Activated CD8-positive, alpha-beta memory T cell treated with anti-CD3 and anti-CD28 coated beads, Interleukin-2, amount 50 U/mL, for 1 hour (primary cell): ENCODE data around the gene JPT1.
"Not testable (repeated sequence)": the region's sequence is repeated elsewhere in the genome, so short reads cannot be mapped to it uniquely, and the experiment has no call there.

Source experiments
- DNase-seq: peaks from one replicate; pipeline ENCODE4 v3.0.0-alpha.2; 2020; ENCODE audit errors: extremely low read depth

The JPT1 gene, protein sequence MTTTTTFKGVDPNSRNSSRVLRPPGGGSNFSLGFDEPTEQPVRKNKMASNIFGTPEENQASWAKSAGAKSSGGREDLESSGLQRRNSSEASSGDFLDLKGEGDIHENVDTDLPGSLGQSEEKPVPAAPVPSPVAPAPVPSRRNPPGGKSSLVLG

DNA sequence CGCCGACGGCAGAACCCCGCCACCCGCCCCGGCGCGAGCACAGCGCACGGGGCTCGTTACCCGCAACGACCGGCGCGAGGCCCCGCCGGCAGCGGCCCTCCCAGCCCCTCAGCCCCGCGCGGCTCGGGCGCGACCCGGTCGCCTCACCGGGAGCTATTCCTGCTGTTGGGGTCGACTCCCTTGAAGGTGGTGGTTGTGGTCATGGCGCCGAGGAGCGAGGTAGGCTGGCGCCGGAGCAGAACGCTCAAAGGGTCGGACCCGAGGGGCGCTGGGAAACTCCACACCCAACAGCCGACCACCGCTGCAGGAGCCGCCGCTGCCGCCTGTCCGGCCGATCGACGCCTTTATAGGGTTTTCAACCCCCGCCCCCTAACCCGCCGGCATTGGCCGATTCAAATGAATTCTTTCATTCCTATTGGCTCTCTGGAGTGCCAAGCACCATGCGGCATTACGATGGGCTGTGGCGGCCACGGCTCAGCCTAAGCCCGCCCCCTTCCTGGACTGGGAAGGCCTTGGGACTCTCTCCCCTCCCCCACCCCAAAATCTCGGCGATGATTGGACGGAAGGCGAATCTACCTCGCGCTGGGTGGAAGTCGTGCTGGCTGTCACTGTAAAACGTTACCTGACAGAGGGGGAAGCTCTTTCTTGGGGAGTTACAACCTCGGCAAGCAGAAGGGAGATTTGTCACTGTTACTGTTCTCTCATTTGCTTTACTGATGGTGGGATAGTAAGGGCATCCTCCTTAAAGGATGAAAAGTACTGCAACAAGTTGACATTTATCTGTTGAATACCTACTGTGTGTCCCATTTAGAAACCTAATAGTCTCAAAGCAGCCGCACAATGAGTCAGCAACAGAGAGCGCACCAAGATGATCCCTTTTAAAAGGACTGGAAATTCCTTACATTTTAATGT, at the start of gene JPT1:
TSS of gene JPT1 (minus strand) at position 318 of the 912 bp plus-strand sequence. CDS start at position 203, 115 bp downstream.
- DNase-seq: peak; percentile 95

DNA sequence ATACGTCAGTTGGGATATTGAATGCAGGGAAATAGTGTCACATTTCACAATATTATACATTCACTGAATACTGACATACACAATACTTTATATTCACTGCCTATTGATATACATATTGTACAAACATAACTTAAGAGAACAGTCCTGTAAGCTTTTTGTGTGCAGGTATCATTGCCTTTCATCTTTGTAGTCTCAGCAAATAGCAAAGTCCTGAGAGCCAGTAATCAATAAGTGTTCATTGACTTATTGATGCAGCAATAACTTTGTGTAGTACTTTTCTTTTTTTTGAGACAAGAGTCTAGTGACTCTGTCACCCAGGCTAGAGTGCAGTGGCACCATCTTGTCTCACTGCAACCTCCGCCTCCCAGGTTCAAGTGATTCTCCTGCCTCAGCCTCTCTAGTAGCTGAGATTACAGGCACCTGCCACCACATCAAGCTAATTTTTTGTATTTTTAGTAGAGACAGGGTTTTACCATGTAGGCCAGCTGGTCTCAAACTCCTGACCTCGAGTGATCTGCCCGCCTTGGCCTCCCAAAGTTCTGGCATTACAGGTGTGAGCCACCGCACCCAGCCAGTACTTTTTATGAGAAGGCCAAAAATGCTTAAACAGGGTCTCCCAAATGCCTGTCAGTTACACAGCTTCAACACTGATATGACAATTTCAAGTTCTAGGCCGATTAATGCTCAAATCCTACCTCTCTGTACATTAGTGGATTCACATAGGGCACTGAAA, 45.7 kb upstream of the JPT1 start:
- DNase-seq: no peak

DNA sequence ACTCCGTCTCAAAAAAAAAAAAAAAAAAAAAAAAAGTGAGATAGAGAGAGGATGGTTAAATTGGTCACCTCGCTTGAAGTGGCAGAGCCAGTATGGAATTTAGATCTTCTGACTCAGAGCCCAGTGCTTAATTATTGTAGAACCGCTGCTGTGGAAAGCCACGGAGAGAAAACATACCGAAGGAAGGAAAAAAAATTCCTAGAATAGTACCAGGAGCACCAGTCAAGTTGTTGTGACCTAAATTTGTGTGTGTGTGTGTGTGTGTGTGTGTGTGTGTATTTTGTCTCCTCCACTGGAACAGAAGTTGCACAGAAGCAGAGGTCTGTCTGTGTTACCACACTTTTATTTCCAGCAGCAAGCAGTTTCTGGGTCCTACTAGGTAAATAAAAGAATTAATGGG, 40.6 kb upstream of the JPT1 start:
- no peak for DNase-seq

DNA sequence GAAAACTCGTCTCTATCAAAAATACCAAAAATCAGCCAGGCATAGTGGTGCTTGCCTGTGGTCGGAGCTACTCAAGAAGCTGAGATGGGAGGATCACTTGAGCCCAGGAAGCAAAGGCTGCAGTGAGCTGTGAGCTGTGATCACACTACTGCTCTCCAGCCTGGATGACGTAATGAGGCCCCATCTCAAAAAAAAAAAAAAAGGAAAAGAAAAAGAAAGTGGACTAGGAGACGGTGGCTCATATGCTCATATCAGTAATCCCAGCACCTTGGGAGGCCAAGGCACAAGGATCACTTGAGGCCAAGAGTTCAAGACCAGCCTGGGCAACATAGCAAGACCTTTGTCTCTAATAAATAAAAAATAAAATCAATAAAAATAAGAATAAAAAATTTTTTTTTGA, 37.3 kb upstream of the JPT1 start:
- DNase-seq: no peak

DNA sequence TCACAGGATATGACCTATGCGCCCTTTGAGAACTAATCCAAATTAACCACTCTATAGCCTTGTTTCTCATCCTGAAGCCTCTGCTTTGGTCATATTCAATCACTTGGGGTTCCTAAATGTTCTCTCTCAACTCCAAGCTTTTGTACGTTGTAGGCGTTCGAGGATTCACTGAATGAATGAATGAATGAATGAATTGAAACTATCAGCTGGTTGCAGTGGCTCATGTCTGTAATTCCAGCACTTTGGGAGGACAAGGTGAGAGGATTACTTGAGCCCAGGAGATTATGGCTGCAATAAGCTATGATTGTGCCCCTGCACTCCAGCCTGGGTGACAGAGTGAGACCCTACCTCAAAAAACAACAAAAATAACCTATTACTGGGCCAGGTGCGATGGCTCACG, 34.3 kb upstream of the JPT1 start:
- no peak for DNase-seq

DNA sequence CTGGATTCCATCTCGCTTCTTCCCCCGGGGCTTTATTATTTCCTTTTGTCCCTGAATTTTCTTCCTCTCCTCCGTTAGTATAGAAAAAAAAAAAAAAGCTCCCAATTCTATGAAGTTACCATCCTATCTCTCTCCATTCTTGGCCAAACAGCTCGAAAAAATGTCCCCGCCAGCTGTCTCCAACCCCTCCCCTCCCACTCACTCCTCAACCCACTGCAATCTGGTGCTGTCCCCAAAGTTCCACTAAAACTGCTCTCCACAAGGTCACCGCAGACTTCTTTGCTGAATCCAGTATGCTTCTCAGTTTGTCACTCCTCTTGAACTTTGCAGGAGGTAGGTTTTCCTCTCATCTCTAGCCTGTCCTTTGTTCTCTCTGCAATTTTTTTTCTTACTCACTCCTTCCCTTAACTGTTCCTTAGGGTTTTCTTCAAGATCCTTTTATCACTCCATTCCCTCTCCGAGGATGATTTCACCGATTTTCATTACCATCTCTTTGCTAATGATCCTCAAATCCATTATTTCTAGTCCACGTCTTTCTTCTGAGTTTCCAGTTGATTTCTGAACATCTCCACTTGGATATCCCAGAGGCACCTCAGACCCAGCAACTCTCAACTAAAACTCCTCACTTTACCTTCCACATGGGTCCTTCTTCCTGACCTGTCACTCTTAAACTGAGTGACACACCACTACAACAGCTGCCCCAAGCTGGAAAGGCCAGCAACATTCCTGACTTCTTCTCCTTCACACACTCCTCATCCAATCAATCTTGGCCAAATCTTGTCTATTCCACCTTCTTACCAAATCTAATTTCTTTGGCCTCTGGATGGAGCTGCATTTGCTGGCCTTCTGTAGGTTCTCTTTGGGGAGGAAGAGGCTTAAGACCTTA, 29.9 kb upstream of the JPT1 start:
- no peak for DNase-seq

DNA sequence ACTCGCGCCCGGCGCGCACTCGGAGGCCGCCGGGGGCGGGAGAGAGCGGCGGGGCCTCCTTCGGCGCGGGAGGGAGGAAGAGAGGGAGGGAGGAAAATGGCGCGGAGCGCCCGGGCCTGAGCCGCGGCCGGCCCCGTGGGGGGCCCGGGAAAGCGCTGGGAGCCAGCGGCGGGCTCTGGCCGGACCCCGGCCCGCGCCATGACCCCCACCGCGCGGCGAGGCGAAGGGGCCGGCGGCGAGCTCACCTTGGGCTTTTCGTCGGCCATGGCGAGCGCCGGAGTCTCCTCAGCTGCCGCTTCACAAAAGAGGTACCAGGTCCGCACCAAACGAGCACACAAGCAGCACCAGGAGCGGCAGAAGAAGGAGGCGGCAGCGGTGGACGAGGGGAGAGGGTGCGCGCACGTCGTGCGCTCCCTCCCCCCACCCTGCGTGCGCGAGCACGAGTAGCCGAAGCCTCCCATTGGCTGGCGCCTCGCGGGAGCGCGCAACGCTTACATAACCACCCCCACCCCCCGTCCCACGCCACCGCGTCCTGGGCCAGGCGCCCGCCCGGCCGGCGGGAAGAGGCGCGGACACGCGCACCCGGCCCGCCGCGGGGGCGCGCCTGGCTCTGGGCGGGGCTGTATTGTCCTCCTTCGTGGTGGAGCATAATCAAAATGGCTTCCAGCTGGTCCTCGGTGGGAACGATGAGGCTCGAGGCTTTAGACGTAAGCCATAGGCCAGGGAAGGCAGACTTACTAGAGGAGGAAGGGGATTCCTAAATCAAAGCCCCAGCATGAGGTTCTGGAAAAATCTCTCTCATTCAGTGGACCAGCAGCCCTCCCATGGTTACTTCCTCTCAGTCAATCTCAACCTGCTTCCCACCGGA, 28.5 kb upstream of the JPT1 start, which contains the start of gene SUMO2:
TSS of gene SUMO2 (minus strand) at position 391 of the 868 bp plus-strand sequence. CDS start at position 266, 125 bp downstream.
- peak; percentile 84 for DNase-seq

DNA sequence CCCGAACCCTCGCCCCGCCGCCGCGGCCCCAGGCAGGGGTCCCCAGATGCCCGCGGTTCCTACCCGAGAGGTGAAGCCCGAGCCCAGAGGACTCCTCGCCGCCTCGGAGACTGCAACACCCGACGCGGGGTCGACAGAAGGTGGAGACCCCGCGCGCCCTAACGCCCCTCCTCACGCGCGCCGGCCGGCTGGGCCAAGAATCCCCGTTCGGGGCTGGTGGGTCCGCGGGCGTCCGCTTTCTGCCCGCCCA, 27.9 kb upstream of the JPT1 start:
- no peak for DNase-seq

DNA sequence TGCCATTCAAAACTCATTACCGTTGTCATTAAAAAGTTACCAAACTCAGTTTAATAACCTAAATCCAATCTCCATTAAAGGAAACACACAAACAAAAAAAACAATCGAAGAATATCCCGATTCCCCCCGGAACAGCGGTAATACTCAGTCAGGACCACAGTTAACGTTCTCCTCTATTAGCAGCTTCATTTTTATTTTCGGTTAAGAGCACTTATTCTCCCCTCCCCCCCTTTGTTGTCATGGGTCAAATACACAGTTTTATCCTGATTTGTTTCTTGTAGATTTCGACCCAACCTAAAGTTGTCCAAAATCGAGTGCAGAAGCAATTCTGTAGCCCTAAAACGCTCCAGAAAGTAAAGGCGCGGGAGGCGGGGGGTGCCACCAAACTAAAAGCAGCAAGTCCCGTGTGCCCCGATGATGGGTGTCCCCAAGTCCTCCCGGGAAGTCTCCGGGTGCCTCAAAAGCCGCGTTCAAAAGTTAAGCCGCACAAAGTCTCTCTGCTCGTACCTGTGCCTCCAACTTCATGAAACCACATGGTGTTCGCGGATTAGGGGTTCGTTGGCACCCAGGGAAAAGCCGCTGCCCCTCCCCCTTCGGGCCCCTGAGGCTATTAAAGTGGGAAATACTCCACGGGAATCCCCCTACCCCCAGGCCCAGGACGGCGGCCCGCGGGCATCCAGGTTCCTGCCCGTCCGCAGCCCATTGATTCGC, 27.5 kb upstream of the JPT1 start:
- DNase-seq: no peak

DNA sequence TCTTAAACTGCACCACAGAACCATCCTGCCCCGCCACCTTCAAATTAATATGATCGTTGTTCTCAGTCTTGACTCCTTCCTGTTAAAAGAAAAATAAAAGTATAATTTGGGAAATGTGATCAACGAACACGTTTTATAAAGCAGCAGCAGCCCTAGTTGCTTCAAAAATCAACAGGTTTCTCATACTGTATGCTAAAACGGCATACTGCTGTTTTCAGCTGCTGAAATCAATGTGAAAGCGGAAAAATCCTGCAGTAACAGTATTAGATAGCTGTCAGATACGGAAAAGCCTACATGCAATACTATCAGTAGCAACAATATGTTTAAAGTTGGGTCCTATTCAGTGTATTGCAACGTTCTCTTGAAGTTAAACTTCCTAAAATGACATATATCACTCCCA, 26.8 kb upstream of the JPT1 start:
- DNase-seq: no peak

DNA sequence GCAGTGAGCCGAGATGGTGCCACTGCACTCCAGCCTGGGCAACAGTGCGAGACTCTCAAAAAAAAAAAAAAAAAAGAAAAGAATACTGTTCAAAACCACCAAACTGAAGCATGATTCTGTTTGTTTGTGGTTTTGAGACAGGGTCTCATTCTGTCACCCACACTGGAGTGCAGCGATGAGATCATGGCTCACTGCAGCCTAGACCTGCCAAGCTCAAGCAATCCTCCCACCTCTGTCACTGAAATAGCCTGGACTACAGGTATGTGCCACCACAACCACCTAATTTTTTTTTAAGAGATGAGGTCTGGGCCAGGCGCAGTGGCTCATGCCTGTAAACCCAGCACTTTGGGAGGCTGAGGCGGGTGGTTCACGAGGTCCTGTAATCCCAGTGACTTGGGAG, 24.1 kb upstream of the JPT1 start:
- DNase-seq: no peak

DNA sequence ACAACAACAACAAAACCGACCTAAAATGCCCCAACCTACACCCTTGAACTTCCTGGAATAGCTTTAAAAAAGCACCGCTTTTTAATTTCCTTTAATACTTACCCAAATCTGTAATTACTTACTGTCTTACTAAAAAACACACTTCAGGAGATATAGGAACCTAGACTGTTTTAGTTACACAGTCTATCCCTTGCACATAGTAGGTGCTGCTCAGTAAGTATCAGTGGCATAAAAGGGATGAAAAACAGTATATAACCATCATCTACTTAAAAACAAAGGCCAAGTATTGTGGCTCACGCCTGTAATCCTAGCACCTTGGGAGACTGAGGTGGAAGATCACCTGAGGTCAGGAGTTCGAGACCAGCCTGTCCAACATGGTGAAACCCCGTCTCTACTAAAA, 22.3 kb upstream of the JPT1 start:
- no peak for DNase-seq

DNA sequence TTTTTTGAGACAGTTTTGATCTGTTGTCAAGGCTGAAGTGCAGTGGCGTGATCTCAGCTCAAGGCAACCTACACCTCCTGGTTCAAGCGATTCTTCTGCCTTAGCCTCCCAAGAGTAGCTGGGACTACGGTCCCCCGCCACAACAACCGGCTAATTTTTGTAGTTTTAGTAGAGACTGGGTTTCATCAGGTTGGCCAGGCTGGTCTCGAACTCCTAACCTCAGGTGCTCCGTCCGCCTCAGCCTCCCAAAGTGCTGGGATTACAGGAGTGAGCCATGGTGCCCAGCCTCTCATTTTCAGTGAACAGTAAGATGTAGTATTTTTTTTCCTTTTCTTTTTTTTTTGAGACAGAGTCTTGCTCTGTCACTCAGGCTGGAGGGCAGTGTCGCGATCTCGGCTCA, 20.7 kb upstream of the JPT1 start:
- no peak for DNase-seq

DNA sequence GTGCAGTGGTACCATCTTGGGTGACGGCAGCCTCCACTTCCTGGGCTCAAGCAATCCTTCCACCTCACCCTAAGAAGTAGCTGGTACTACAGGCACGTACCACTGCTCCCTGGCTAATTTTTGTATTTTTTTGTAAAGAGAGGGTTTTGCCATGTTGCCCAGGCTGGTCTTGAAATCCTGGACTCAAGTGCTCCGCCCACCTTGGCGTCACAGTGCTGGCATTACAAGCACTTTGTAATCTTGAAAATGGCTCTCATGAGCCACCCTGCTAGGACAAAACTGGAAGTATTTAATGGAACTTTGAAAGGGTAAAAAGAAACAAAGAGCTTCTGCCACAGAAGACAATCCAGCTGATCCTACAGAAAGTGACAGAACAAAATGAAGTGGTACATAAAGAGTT, 19.2 kb upstream of the JPT1 start:
- DNase-seq: no peak

DNA sequence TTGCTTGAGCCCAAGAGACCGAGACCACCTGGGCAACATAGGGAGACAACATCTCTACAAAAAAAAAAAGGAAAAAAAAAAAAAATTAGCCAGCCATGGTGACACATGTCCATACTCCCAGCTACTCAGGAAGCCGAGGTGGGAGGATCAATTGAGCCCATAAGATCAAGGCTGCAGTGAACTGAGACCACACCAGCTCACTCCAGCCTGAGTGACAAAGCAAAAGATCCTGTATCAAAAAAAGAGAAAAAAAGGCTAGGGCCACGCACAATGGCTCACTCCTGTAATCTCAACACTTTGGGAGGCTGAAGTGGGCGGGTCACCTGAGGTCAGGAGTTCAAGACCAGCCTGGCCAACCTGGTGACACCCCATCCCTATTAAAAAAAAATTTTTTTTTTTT, 14.7 kb upstream of the JPT1 start:
- no peak for DNase-seq

DNA sequence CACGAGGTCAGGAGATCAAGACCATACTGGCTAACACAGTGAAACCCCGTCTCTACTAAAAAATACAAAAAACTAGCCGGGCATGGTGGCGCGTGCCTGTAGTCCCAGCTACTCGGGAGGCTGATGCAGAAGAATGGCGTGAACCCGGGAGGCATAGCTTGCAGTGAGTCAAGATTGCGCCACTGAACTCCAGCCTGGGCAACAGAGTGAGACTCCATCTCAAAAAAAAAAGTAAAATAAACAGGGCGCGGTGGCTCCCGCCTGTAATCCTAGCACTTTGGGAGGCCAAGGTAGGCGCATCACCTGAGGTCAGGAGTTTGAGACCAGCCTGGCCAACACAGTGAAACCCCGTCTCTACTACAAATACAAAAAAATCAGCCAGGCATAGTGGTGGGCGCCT, 10.3 kb upstream of the JPT1 start:
- not testable (repeated sequence) for DNase-seq

DNA sequence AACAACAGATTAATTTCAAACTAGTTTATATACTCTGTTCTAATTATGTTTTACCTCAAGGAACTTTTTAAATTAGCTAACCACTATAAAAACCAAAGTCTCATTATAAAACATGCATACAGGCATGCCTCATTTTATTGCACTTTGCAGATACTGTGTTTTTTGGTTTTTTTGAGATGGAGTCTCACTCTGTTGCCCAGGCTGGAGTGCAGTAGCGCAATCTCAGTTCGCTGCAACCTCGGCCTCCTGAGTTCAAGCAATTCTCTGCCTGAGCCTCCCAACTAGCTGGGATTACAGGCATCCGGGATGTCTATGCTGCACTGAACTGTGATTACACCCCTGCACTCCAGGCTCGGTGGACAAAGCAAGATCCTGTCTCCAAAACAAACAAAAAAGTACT, 8.8 kb upstream of the JPT1 start:
- no peak for DNase-seq

DNA sequence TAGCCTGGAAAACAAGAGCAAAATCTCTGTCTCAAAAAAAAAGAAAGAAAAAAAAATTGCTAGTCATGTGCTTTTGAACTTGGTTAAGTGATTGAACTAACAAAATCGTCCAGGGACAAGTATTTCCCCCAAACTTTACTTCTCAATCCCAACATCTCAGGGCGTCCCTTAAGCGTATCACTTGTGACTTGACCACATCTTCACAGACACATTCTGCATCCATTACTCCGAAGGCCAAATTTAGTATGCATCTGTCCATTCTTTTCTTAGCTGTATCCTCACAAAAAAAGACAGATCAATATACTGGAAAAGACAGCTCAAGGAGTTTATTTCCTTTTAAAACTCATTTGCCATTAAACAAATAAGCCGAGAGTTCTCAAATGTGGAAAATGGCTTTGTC, 5.9 kb upstream of the JPT1 start:
- no peak for DNase-seq

DNA sequence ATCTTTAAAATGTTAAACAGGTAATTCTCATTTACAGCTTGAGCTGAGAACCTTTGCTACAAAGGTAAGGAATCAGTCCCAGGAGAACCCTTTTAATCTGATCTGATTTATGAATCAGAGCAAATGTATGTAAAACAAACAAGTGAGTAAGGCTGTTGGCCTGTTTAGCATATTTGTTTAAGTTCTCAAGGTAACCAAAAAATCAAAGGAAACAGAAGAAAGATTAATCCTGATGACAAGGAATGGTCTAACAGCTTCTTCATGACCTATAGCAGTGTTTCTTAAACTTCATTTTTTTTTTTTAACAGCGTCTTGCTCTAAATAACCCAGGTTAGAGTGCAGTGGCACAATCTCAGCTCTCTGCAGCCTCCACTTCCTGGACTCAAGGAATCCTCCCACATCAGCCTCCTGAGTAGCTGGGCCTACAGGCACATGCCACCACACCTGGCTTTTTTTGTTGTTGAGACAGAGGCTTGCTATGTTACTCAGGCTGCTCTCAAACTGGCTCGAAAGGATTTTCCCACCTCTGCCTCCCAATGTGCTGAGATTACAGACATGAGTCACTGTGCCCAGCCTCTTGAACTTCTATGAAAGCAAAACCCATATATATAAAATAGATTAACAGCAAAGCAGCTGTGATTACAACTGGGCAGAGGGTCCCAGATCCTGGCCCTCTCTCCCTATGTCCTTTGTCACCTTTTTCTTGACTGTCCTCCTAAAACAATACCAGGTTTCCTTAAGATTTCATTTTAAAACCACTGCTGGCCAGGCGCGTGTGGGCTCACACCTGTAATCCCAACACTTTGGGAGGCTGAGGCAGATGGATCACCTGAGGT, 5.1 kb upstream of the JPT1 start:
- no peak for DNase-seq
